ENCODE results near the gene ZFP3. TPM values are rescaled to one million over a fixed set of nuclear protein-coding genes. Genes with fewer than 3 reads are reported as not detected.

ZFP3 gene
- total and polyA plus RNA-seq, 2 of the 4 experiments (the other 2 are of a cell fraction) = 0.54 to 0.75 TPM

GRCh38 chr17:5133311-5133710 is 55.0 kb downstream of the ZFP3 start:
- DNase-seq (no peak), ATAC-seq (ENCODE audit: low read depth) (no peak)
- Histone ChIP-seq H3K56ac (ENCODE audit: extremely low read depth, insufficient read depth, low read length) (no peak overlapping the region), H2BK5ac (ENCODE audit: low read depth, low read length, poor library complexity, severe bottlenecking) (no peak overlapping the region), H2AK5ac (ENCODE audit: low read depth, low read length) (no peak overlapping the region), H3K27me3 (ENCODE audit: control insufficient read depth, insufficient read depth, low read length) (peaks cover 13% of the 10 kb centered on the region), H2AK9ac (replicated peaks; ENCODE audit: low read depth, low read length, poor library complexity) (no peak overlapping the region), H3K36me3 (ENCODE audit: control insufficient read depth, insufficient read depth, low read length) (no peaks in the 10 kb centered on the region), H3K4ac (ENCODE audit: low read depth, low read length) (no peak overlapping the region), H2BK120ac (ENCODE audit: low read depth, low read length) (no peak overlapping the region), H3K14ac (replicated peaks; ENCODE audit: low read depth, low read length) (no peak overlapping the region), H3K4me2 (ENCODE audit: low read depth, low read length) (no peak overlapping the region), H2AFZ (replicated peaks; ENCODE audit: low read length, poor library complexity) (no peak overlapping the region), H3K9me3 (ENCODE audit: control insufficient read depth, insufficient read depth, low read length) (no peaks in the 10 kb centered on the region), H3K23ac (ENCODE audit: low read depth, low read length) (no peak overlapping the region), H4K20me1 (ENCODE audit: insufficient read depth, low read length) (no peaks in the 10 kb centered on the region), H4K5ac (ENCODE audit: low read depth, low read length) (no peak overlapping the region), H3K9me1 (ENCODE audit: insufficient read depth, low read length) (no peaks in the 10 kb centered on the region), H4K91ac (ENCODE audit: insufficient read depth, low read depth, low read length) (no peak overlapping the region), H4K8ac (ENCODE audit: low read depth in 2 of 2, low read length in 2 of 2) (no peak overlapping the region), H3K9ac (ENCODE audit: low read depth, low read length) (no peak overlapping the region), H3K79me1 (ENCODE audit: low read depth in 1 of 2, low read length in 2 of 2) (no peaks in the 10 kb centered on the region), H3K4me3 (ENCODE audit: insufficient read depth, low read depth, low read length) (no peak overlapping the region), H3K4me1 (ENCODE audit: control insufficient read depth, insufficient read depth, low read length) (no peaks in the 10 kb centered on the region), H2BK15ac (ENCODE audit: low read depth, low read length) (no peak overlapping the region), H2BK20ac (ENCODE audit: low read depth, low read length) (no peak overlapping the region), H3K27ac (ENCODE audit: insufficient read depth, low read length) (no peak overlapping the region), H3K18ac (ENCODE audit: low read depth, low read length) (no peak overlapping the region)
- ChIA-PET CTCF (no interaction called here), POLR2A (ENCODE audit: unreplicated experiment) (no interaction called here)
- in situ Hi-C loops (cut with MboI; ENCODE audit: low sequenced_read_pairs) (no loop called here), intact Hi-C loops (cut with micrococcal nuclease) (no loop called here), dilution Hi-C loops (cut with HindIII; ENCODE audit: low sequenced_read_pairs, unreplicated experiment) (no loop called here)
- TF ChIP-seq RCOR1 (IDR thresholded peaks at IDR 0.05; ENCODE audit: insufficient replicate concordance, low read length) (no peak), MAFK (IDR thresholded peaks at IDR 0.05; ENCODE audit: low read depth, low read length) (no peak), CHD1 (IDR thresholded peaks at IDR 0.05; ENCODE audit: low read depth, low read length) (no peak), CEBPB (IDR thresholded peaks at IDR 0.05; ENCODE audit: low read depth, low read length) (no peak), MAZ (IDR thresholded peaks at IDR 0.05; ENCODE audit: borderline replicate concordance, low read depth, low read length) (no peak), BHLHE40 (IDR thresholded peaks at IDR 0.05; ENCODE audit: low read depth, low read length) (no peak), RAD21 (IDR thresholded peaks at IDR 0.05; ENCODE audit: low read length) (no peak), MXI1 (IDR thresholded peaks at IDR 0.05; ENCODE audit: borderline replicate concordance, low read depth, low read length) (no peak), FOS (IDR thresholded peaks at IDR 0.05; ENCODE audit: low read depth, low read length) (no peak), SMC3 (IDR thresholded peaks at IDR 0.05; ENCODE audit: low read depth, low read length) (no peak), POLR2A (IDR thresholded peaks at IDR 0.05; ENCODE audit: low read depth, low read length) (no peak), NFE2L2 (IDR thresholded peaks at IDR 0.05; ENCODE audit: low read depth, low read length) (no peak), RFX5 (IDR thresholded peaks at IDR 0.05; ENCODE audit: low read depth, low read length) (no peak), CTCF (conservative IDR thresholded peaks at IDR 0.05; ENCODE audit: low read depth, low read length) (no peak)
- TF ChIP-seq, protein P1, sequence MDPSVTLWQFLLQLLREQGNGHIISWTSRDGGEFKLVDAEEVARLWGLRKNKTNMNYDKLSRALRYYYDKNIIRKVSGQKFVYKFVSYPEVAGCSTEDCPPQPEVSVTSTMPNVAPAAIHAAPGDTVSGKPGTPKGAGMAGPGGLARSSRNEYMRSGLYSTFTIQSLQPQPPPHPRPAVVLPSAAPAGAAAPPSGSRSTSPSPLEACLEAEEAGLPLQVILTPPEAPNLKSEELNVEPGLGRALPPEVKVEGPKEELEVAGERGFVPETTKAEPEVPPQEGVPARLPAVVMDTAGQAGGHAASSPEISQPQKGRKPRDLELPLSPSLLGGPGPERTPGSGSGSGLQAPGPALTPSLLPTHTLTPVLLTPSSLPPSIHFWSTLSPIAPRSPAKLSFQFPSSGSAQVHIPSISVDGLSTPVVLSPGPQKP (IDR thresholded peaks at IDR 0.05; ENCODE audit: borderline replicate concordance, low read depth, low read length) = no peak
- TF ChIP-seq, protein P2, sequence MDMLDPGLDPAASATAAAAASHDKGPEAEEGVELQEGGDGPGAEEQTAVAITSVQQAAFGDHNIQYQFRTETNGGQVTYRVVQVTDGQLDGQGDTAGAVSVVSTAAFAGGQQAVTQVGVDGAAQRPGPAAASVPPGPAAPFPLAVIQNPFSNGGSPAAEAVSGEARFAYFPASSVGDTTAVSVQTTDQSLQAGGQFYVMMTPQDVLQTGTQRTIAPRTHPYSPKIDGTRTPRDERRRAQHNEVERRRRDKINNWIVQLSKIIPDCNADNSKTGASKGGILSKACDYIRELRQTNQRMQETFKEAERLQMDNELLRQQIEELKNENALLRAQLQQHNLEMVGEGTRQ (IDR thresholded peaks at IDR 0.05; ENCODE audit: low read depth, low read length) = no peak
- 45% methylated on average over 4 of the region's 8 CpGs; no CpG with 5 or more reads in 1 of the 2 experiments for WGBS, 2 experiments (ENCODE audit: extremely low coverage in 2 of 2, insufficient read length in 1 of 2)
- no TSS peak for BruUV-seq (replicated peaks)
